ENCODE data around the gene DDX11.
A peak's percentile ranks its signal among the peaks of the same experiment; 100 is the strongest.
"Not testable (repeated sequence)": the region's sequence is repeated elsewhere in the genome, so short reads cannot be mapped to it uniquely, and the experiment has no call there.

The DDX11 gene

DNA sequence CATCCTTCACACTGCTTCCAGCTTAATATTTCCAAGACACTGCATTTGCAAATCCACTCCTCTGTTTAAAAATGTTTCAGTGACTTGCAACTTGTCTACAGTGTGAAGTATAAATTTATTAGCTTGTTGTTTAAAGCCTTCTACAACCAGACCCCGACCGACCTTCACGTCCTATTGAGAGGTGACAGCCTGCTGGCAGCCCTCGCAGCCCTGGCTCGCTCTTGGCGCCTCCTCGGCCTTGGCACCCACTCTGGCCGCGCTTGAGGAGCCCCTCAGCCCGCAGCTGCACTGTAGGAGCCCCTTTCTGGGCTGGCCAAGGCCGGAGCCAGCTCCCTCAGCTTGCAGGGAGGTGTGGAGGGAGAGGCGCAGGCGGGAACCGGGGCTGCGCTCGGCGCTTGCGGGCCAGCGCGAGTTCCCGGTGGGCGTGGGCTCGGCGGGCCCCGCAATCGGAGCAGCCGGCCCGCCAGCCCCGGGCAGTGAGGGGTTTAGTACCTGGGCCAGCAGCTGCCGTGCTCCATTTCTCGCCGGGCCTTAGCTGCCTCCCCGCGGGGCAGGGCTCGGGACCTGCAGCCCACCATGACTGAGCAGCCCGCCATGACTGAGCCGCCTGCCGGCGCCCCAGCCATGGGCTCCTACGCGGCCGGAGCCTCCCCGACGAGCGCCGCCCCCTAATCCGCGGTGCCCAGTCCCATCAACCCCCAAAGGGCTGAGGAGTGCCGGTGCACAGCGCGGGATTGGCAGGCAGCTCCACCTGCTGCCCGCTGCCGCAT, 2.5 kb upstream of the DDX11 start:
- DNase-seq = not testable (repeated sequence)

- DNase-seq = peak in 1 of 2 experiments; percentile 8
These were observed 698 bp upstream of the DDX11 start for GRCh38 chr12:31072962-31073361.

GRCh38 chr12:31074333-31074874, 744 bp downstream of the DDX11 start:
- DNase-seq = peak in 1 of 2 experiments; percentile 63

DNA sequence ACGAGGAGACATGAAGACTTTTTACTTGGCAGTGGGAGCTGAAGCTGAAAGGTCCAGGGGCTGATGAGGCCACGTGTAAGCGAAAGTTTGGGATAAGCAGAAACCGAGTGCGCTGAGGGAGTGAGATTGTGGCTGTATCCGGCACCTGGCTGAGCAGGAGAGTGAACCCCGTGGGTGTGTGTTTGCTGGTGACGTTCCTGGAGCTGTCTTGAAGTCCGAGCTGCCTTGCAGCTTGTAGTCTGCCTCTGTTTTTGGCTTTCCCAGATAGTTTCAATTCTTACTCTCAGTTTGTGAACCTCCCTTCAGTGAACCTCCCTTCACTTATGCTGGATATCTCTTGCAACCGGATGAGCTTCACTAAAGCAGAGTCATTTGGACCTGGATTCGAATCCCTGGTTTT, 2.5 kb downstream of the DDX11 start:
- not testable (repeated sequence) for DNase-seq

DNA sequence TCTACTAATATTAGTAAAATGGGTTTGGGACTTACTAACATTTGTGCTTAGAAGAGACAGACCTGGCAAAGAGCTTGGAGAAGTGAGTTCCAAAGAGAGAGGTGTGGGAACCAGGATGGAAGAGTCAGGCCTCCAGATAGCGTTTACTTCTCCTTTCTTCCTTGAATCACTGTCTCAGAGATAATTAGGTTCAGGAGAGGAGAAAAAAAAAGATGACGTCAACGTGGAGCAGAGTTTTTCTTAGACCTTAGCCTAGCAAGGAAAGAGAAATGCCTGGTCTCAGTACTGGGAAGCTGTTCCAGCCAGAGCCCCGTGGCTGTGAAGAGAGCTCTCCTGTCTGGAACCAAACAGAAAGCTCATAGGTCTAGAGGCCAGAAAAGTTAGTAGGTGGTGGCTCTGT, 3.4 kb downstream of the DDX11 start:
- DNase-seq = not testable (repeated sequence)

DNA sequence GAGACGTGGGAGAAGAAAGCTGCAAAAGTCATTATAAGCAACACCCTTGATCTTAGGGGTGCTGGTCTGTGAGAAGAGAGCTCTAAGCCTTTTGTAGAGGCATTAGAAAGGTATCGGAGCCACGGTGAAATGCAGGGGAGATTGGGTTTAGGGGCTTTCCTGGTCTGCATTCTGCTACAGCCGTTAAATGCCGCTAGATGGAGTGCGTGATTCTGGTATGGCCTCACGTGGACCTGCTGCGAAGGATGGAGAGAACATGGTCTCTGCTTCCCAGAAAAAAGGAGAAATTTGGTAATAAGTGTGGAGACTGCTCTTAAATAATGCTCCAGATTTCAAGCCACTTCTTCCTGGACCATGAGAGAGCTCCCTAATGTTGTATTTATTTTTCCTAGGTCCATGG, 4.3 kb downstream of the DDX11 start:
- DNase-seq = not testable (repeated sequence)

DNA sequence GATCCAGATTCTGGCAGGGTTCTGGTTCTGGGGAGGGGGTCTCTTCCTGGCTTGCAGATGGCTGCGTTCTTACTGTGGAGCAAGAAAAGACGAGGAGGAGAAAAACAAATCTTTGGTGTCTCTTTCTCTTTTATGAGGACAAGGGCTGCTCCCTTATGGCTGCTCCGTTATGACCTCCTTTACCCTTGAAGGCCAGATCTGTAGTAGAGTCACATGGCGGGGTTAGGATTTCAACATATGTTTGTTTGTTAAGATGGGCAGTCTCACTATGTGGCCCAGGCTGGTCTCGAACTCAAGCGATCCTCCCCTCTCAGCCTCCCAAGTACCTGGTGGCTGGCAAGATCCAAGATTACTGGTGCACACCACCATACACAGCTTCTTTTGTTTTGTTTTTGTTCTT, 5.8 kb downstream of the DDX11 start:
- not testable (repeated sequence) for DNase-seq

- not testable (repeated sequence) for DNase-seq
These were observed 6.6 kb downstream of the DDX11 start for GRCh38 chr12:31080221-31080620.

DNA sequence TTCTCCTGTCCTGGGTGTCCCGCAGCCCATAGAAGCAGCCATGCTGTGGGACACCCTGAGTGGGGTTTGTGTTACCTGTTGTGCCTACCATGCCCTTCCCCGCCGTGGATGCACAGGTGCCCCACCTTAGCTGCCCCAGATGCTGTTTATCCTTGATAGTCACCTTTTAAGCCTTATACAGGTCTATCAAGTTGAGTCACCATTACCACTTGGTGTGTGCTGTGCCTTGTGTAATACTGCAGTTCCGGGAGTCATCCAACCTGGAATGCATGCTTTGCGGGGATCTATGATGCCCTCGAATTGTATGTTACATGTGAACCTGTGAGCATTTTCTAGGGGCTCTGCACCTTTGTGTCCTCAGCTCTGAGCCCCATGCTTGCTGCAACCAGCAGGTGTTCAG, 7.6 kb downstream of the DDX11 start:
- DNase-seq = not testable (repeated sequence)

DNA sequence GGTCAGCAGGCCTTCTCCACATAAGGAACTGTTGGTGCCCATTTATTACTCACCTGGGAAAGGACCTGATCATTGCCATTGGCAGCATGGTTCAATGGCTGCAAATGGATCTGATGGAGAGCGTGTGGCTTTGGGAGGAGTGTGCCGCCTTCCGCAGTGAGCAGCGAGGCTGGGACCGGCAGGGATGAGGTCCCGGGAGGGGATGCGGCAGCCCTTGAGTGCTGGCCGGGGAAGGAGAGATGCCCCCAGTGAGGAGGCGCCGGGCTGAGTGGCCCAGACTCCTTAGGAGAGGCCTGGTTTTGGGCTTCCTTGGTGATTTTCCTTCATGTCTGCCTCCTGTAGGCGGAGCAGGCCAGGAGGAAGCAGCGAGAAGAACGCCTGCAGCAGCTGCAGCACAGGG, 10.6 kb downstream of the DDX11 start:
- DNase-seq = not testable (repeated sequence)

DNA sequence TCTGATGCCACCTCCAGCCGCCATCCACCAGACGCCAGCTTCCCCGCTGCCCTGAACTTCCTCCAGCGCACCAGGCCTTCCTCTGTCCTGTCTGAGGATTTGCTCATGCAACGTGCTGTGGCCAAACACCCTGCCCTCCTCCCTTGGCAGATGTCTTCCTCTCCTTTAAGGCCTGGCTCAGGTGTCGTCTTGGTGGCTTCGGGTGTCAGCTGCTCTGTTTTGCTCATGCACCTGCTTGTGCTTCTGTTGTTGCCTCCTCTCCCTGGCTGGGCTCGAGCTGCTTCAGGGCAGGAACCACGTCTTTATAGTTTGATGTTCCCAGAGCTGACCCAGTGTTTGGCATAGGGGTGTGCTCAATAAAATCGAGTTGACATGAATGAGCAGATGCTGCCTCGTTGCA, 12.4 kb downstream of the DDX11 start:
- not testable (repeated sequence) for DNase-seq

DNA sequence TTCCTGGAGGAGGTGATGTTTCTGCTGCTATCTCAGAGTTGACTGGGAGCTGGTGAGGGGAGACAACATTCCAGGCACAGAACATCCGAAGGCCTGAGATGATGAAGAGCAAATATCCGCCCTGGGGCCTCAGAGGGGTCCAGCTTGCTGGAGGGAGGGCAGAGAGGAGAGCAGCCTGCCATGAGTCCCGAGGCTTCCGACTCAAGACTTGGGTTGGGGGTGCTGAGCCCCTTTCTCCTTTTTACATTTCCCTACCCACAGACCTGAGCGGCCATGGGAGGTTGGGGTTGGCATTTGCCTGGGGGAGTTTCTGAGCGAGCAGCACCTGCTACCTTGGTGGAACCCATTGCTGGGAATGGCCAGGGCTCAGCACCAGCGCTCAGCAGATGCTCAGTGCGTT, 13.8 kb downstream of the DDX11 start:
- DNase-seq = not testable (repeated sequence)

- DNase-seq = not testable (repeated sequence)
These were observed 14.3 kb downstream of the DDX11 start for GRCh38 chr12:31087956-31088355.

GRCh38 chr12:31089072-31089471, 15.4 kb downstream of the DDX11 start:
- no peak for DNase-seq

DNA sequence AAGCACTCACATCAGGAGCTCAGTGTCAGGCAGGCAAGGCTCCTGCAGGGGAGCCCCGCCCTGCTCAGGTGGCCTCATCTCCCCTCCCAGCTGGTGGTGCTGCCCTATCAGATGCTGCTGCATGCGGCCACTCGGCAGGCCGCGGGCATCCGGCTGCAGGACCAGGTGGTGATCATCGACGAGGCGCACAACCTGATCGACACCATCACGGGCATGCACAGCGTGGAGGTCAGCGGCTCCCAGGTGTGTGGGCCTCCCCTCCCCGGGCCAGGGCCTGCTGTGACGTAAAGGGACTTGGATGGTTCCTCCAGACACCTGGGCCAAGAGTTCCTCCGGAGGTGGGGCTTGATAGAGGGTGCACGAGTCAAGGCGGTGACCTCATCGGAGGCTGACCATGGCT, 18.0 kb downstream of the DDX11 start:
- not testable (repeated sequence) for DNase-seq

- not testable (repeated sequence) for DNase-seq
These were observed 19.1 kb downstream of the DDX11 start for GRCh38 chr12:31092718-31093117.

GRCh38 chr12:31095080-31095860, 21.6 kb downstream of the DDX11 start:
- not testable (repeated sequence) for DNase-seq

GRCh38 chr12:31096251-31097065, 22.8 kb downstream of the DDX11 start:
- not testable (repeated sequence) for DNase-seq

DNA sequence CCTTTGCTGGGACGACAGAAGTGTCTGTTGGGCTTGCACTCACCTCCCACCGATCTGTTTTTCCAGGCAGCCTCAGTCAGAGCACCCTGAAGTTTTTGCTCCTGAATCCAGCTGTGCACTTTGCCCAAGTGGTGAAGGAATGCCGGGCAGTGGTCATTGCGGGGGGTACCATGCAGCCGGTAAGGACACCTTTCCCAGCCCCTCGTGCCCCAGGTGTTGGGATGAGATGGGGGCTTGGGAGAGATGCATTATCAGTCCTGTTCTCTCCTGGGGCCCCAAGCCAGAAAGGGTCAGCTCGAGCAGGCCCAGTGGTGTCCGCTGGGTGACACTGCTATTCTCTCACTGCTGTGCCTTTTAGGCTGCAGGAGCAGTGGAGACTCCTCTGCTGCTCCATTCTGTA, 24.2 kb downstream of the DDX11 start:
- not testable (repeated sequence) for DNase-seq

DNA sequence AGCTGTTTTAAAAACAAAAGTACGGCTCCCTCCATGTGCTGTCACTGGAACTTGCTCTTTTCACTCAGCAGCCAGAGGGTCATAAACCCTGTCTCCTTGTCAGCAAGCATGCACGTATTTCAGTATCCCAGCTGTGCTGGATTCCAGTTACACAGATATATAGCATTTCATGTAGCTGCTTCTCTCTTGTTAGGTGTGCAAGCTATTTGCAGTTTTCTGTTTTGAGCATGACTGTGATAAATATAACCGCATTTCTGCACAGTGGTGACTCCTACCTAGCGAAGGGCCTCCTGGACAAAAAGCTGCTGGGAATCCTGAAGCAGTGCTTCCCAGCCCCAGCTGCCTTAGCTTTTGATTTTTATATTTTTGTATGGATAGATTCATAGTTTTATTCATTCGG, 24.7 kb downstream of the DDX11 start:
- DNase-seq = not testable (repeated sequence)

- not testable (repeated sequence) for DNase-seq
These were observed 25.1 kb downstream of the DDX11 start for GRCh38 chr12:31098771-31099170.

- DNase-seq = not testable (repeated sequence)
These were observed 25.8 kb downstream of the DDX11 start for GRCh38 chr12:31099434-31099833.

Measured in NCI-H2081 (cell line).